ENCODE measurements around the gene TSEN15.
A peak's percentile ranks its signal among the peaks of the same experiment; 100 is the strongest.

TSEN15 gene

DNA sequence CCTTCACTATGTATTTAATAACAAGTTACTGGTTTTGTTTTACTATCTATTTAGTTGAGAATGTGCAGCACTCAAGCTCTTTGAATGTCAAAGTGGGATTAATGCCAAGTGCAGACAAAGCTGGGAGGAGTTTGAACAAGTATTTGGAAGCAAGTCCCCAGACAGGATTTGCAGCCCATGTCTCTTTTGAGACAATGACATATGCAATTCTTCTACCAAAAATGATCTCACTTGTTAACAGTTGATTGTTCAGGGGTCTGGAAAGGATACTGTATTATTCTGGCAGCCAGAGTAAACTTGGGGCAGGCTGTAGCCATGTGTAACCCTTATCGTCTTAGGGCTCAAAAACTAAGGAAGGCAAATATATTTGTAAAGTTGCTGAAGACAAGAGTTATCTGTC lies 29.8 kb upstream of the TSEN15 start:
- TF ChIP-seq CTCF (IDR thresholded peaks at IDR 0.05; ENCODE audit: low read depth, low read length) = no peak
- H3K4me3 ChIP-seq (replicated peaks in 1 of 2; ENCODE audit: low read depth in 2 of 2, low read length in 2 of 2) = no peak overlapping the region
- DNase-seq (ENCODE audit: low read depth in 2 of 2) = peak; percentile 40 to 58

DNA sequence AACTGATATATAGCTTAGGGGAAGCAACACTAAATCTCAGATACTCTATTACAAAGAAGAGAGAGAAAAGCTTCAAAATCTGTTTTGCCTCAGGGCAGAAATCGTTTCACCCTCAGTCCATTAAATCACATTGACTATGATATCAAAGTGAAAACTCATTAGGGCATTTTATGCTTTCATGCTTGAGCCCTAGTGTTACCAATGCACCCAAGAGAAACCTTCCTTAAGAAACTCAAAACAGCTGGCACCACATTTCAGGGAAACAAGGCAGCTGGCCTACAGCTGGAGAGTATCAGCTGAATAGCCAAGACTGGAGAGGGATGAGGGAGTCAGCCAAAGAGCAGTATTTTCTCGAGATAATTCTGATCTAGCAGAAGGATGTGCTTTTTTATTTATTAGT lies 28.9 kb upstream of the TSEN15 start:
- peak in 1 of 2 donors; percentile 61 for DNase-seq (ENCODE audit: low read depth in 2 of 2)

DNA sequence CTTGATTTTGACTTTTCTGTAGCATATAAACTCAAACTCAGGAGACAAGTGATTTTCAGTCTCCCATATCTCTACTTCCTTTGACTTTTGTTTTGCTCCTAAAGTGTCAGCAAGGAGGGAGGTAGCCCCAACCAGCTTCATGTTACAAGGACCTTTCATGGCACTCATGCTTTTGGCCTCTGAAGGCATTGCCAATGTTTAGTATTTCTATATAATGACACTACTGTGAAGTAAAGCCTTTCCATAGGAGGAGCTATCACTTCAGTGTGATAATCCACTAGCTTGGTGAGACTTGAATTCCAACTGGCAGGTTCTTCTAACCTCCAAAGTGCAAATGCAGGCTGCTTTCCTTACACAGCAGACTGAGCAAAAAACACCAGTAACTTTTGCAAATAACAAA lies 28.4 kb upstream of the TSEN15 start:
- no peak overlapping the region for H3K4me3 ChIP-seq (replicated peaks in 1 of 2; ENCODE audit: low read depth in 2 of 2, low read length in 2 of 2)
- DNase-seq (ENCODE audit: low read depth in 2 of 2) = no peak
- no peak for TF ChIP-seq CTCF (IDR thresholded peaks at IDR 0.05; ENCODE audit: low read depth, low read length)

More for the DNA sequence above, 28.9 kb upstream of the TSEN15 start:
- no peak overlapping the region for H3K4me3 ChIP-seq (replicated peaks in 1 of 2; ENCODE audit: low read depth in 2 of 2, low read length in 2 of 2)
- TF ChIP-seq CTCF (IDR thresholded peaks at IDR 0.05; ENCODE audit: low read depth, low read length) = no peak

DNA sequence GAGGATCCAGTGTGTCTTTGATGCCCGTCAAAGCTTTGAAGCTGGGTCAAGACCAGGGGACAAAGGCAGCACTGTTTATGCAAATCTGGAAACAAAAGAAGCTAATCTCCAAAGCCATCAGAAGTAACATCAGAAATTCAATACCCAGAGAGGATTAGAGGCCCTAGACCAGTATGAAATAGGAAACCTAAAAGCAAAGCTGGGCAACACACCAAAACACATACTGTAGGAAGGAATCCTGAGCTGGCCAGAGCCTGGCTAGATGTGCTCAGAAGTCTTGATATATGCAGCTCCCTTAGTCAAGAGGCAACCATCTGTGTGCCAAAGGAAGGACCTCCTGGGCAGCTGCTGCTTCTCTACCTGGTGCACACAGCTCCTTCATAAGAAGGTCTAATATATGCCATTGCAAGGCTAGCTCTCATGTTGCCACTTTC lies 26.3 kb upstream of the TSEN15 start:
- TF ChIP-seq CTCF (IDR thresholded peaks at IDR 0.05; ENCODE audit: low read depth, low read length) = no peak
- DNase-seq (ENCODE audit: low read depth in 2 of 2) = peak; percentile 72 to 86
- H3K4me3 ChIP-seq (replicated peaks in 1 of 2; ENCODE audit: low read depth in 2 of 2, low read length in 2 of 2) = no peak overlapping the region

DNA sequence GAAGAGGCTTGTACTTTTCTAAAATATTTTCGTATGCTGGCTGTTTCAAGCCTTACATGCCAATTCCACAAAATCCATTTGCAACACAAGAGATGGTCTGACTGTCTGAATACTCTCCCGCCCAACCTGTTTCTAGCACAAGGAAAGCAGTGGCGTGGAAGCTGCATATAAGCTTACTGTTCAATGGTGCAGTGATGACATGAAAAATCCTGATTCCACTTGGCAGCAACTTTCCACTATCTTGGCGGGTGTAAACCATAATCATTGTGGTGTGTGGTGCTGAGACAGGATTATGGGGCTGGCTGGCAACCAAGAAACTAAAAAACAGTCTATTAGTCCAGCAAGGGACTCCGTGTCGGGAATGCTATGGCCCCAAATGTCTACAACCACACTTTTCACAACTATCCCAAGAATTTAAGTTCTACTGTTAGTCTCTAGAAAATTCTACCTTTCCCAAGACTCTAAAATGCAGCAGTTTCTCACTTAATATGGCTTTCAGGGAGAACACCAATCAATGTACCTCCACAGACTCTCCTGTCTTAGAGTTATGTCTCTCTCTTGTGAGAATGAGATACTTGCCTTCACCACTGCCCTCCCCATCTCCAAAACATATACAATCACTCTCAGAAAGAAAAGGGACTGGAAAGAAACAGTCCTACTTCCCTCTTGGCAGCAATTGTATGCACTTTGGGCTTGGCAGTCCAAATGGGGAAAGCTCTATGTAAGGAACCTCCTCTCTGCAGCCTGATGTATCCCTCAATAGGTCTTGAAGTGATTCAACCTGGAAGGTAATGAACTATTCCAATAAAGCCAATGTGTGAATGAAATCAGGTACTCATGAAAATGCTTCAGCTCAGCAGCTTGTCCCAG lies 23.5 kb upstream of the TSEN15 start:
- H3K4me3 ChIP-seq (replicated peaks in 1 of 2; ENCODE audit: low read depth in 2 of 2, low read length in 2 of 2) = no peak overlapping the region
- DNase-seq (ENCODE audit: low read depth in 2 of 2) = peak in 1 of 2 donors; percentile 36
- no peak for TF ChIP-seq CTCF (IDR thresholded peaks at IDR 0.05; ENCODE audit: low read depth, low read length)

DNA sequence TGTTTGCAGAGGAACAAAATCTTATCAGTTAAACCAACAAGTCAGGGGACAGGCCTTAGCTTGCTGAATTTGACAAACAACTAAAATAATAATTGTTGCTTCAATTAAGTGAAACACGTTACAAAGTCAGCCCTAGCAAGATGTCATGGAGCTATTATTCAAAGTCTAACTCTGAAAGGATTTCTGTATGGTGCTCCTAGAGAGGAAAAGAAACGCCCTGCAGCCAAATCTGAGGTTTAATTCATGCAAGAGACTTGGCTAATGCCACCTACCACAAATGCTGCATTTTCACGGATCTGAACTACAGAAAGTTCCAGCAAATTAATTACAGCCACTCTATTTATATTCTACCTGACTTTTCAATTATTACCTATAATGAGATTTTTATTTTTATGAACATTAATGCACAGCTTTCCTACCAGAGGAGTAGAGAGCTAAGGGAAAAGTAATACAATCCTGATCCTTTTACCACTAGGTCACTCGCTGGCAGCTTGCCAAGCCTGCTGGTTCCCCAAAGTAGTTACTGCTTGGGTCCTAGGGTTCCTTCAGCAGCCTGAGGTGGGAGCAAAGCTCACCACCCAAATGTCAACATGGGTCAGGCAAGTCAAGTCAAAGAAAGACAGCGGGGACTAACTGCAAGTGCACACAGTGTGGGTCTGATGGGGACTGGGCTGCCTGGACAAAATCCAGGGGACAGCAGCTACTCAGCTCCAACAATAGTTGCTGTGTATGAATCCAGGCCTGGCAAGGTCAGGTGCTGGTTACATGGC lies 22.5 kb upstream of the TSEN15 start:
- DNase-seq (ENCODE audit: low read depth in 2 of 2) = no peak
- no peak overlapping the region for H3K4me3 ChIP-seq (replicated peaks in 1 of 2; ENCODE audit: low read depth in 2 of 2, low read length in 2 of 2)
- no peak for TF ChIP-seq CTCF (IDR thresholded peaks at IDR 0.05; ENCODE audit: low read depth, low read length)

Data from cardiac fibroblast (primary cell).